CD14-positive monocyte (primary cell): ENCODE data around the gene KLHL8. TPM values are rescaled to one million over a fixed set of nuclear protein-coding genes. Genes with fewer than 3 reads are reported as not detected.

ENCODE experiments used
- DNase-seq, 3 donors: peaks; one replicate each; pipeline ENCODE4 v3.0.0-alpha.2; 2011 to 2022
- H2AFZ ChIP-seq: 2 replicates; pipeline ENCODE4 v1.6.0; 2012; ENCODE audit warnings: mild to moderate bottlenecking, low read depth, low read length, inconsistent platforms; ENCODE audit not compliant: insufficient read depth, poor library complexity, severe bottlenecking
- H3K27ac ChIP-seq, 2 donors: 1 replicate in 1 of 2; 2 replicates in 1 of 2; pipeline ENCODE4 v1.5.1; 2012 to 2013; ENCODE audit warnings: low read length in 2 of 2, control low read depth in 1 of 2, inconsistent platforms in 1 of 2, low read depth in 1 of 2, mild to moderate bottlenecking in 1 of 2
- H3K27me3 ChIP-seq, 2 donors: one replicate each; pipeline versions ENCODE4 v1.6.0 to v1.6.1; 2011 to 2013; ENCODE audit warnings: low read length in 2 of 2; ENCODE audit not compliant: control insufficient read depth in 2 of 2, insufficient read depth in 2 of 2
- H3K36me3 ChIP-seq, 2 donors: replicated peaks in 1 of 2; 1 replicate in 1 of 2; 2 replicates in 1 of 2; pipeline versions ENCODE4 v1.5.1 to v1.6.1; 2012 to 2013; ENCODE audit warnings: low read length in 2 of 2, control low read depth in 1 of 2, inconsistent platforms in 1 of 2, mild to moderate bottlenecking in 1 of 2; ENCODE audit not compliant: insufficient read depth in 2 of 2, control insufficient read depth in 1 of 2
- H3K4me1 ChIP-seq, 2 donors: 1 replicate in 1 of 2; 2 replicates in 1 of 2; pipeline versions ENCODE4 v1.5.1 to v1.6.1; 2012 to 2013; ENCODE audit warnings: low read length in 2 of 2, control low read depth in 1 of 2, inconsistent platforms in 1 of 2, mild to moderate bottlenecking in 1 of 2, moderate library complexity in 1 of 2; ENCODE audit not compliant: insufficient read depth in 2 of 2, control insufficient read depth in 1 of 2
- H3K4me2 ChIP-seq: replicated peaks from 2 replicates; pipeline ENCODE3; 2012; ENCODE audit warnings: low read length, moderate library complexity, mild to moderate bottlenecking; ENCODE audit not compliant: poor library complexity, severe bottlenecking; ENCODE audit errors: extremely low read depth
- H3K4me3 ChIP-seq, 3 experiments: fragments of 200-600 bp in 1 of 3; sonication (generic) in 1 of 3; replicated peaks in 1 of 3; 1 replicate in 2 of 3; 2 replicates in 1 of 3; pipeline ENCODE4 v1.5.1; 2011 to 2013; ENCODE audit warnings: low read length in 3 of 3, mild to moderate bottlenecking in 3 of 3, control low read depth in 2 of 3, low read depth in 2 of 3, inconsistent platforms in 1 of 3, moderate library complexity in 1 of 3
- H3K79me2 ChIP-seq: 2 replicates; pipeline ENCODE4 v1.6.0; 2012; ENCODE audit warnings: mild to moderate bottlenecking, control low read depth, inconsistent platforms, low read length, moderate library complexity; ENCODE audit not compliant: insufficient read depth
- H3K9ac ChIP-seq: 2 replicates; pipeline ENCODE4 v1.6.0; 2017; ENCODE audit warnings: low read length, mild to moderate bottlenecking; ENCODE audit not compliant: insufficient read depth, poor library complexity, severe bottlenecking
- H3K9me3 ChIP-seq, 2 donors: replicated peaks in 1 of 2; 1 replicate in 1 of 2; 2 replicates in 1 of 2; pipeline versions ENCODE4 v1.5.1 to v1.6.1; 2012 to 2013; ENCODE audit warnings: low read length in 2 of 2, control low read depth in 1 of 2; ENCODE audit not compliant: control insufficient read depth in 1 of 2, insufficient read depth in 1 of 2
- H4K20me1 ChIP-seq: 2 replicates; pipeline ENCODE4 v1.6.0; 2012; ENCODE audit warnings: mild to moderate bottlenecking, low read length, control low read depth, moderate library complexity; ENCODE audit not compliant: insufficient read depth
- H3K27ac Mint-ChIP-seq, 7 donors: one replicate each; pipeline ENCODE4 v1.8.0; 2020; ENCODE audit warnings: mild to moderate bottlenecking in 7 of 7, mixed read lengths in 7 of 7, moderate library complexity in 6 of 7, inconsistent platforms in 2 of 7
- H3K27me3 Mint-ChIP-seq, 3 donors: one replicate each; pipeline ENCODE4 v1.8.0; 2021 to 2022; ENCODE audit warnings: low read depth in 3 of 3, mild to moderate bottlenecking in 3 of 3, mixed read lengths in 3 of 3, moderate library complexity in 3 of 3, inconsistent platforms in 1 of 3
- H3K36me3 Mint-ChIP-seq, 2 donors: one replicate each; pipeline ENCODE4 v1.8.0; 2020; ENCODE audit warnings: mixed read lengths in 2 of 2, inconsistent platforms in 1 of 2, mild to moderate bottlenecking in 1 of 2
- H3K4me1 Mint-ChIP-seq: one replicate; pipeline ENCODE4 v1.8.0; 2020; ENCODE audit warnings: mild to moderate bottlenecking, mixed read lengths
- H3K4me3 Mint-ChIP-seq, 2 donors: one replicate each; pipeline ENCODE4 v1.8.0; 2020; ENCODE audit warnings: mild to moderate bottlenecking in 2 of 2, mixed read lengths in 2 of 2, moderate library complexity in 1 of 2
- H3K9me3 Mint-ChIP-seq, 7 donors: one replicate each; pipeline ENCODE4 v1.8.0; 2020 to 2022; ENCODE audit warnings: mixed read lengths in 7 of 7, mild to moderate bottlenecking in 6 of 7, moderate library complexity in 6 of 7, inconsistent platforms in 2 of 7
- WGBS: methylation state at CpG from one replicate; pipeline ENCODE4 v1.1.5; 2013; ENCODE audit warnings: missing lambda C conversion rate; ENCODE audit not compliant: insufficient coverage; 5-methylcytosine and 5-hydroxymethylcytosine counted together
- intact Hi-C, 2 donors: fragments of 100-400 bp; cut with micrococcal nuclease; formaldehyde crosslinking; loops; one replicate each; pipeline versions ENCODE4 v1.15.0 to v1.15.1; 2023
- polyA plus RNA-seq, 3 donors: library from polyadenylated mRNA; depleted of rRNA in 1 of 3; unstranded in 2 of 3; stranded (reverse) in 1 of 3; fragments of 300-500 nt in 2 of 3; fragments of >200 nt in 1 of 3; fragmentation: Illumina TruSeq in 2 of 3; gene quantifications; 1 replicate in 2 of 3; 2 replicates in 1 of 3; pipeline ENCODE4 v1.2.3, GENCODE V29; 2012 to 2021
- TF ChIP-seq, protein P1 (sequence below): fragments of 200-600 bp; IDR thresholded peaks from one replicate; pipeline ENCODE4 v1.8.0; 2022; ENCODE audit warnings: antibody characterized with exemption, mild to moderate bottlenecking

The KLHL8 gene
- polyA plus RNA-seq, 3 donors = 7.5 to 28.6 (median 23.7) TPM

- H3K27ac Mint-ChIP-seq = no peak overlapping the region
- Histone ChIP-seq H3K36me3 (peaks cover 92 to 100% of the 10 kb centered on the region in 2 donors), H3K27me3 (no peaks in the 10 kb centered on the region), H3K4me1 (no peaks in the 10 kb centered on the region), H3K9ac (no peak overlapping the region), H3K27ac (no peak overlapping the region), H4K20me1 (no peaks in the 10 kb centered on the region), H2AFZ (no peak overlapping the region), H3K79me2 (no peaks in the 10 kb centered on the region), H3K4me3 (no peak overlapping the region), H3K4me2 (no peak overlapping the region), H3K9me3 (no peaks in the 10 kb centered on the region)
- H3K4me1 Mint-ChIP-seq = no peaks in the 10 kb centered on the region
- DNase-seq = no peak
- 100% methylated on average over 3 of the region's 6 CpGs for WGBS
- H3K36me3 Mint-ChIP-seq = peaks cover 84 to 96% of the 10 kb centered on the region in 2 donors
- intact Hi-C loops = no loop called here
- no peak overlapping the region for H3K4me3 Mint-ChIP-seq
- TF ChIP-seq, protein P1, sequence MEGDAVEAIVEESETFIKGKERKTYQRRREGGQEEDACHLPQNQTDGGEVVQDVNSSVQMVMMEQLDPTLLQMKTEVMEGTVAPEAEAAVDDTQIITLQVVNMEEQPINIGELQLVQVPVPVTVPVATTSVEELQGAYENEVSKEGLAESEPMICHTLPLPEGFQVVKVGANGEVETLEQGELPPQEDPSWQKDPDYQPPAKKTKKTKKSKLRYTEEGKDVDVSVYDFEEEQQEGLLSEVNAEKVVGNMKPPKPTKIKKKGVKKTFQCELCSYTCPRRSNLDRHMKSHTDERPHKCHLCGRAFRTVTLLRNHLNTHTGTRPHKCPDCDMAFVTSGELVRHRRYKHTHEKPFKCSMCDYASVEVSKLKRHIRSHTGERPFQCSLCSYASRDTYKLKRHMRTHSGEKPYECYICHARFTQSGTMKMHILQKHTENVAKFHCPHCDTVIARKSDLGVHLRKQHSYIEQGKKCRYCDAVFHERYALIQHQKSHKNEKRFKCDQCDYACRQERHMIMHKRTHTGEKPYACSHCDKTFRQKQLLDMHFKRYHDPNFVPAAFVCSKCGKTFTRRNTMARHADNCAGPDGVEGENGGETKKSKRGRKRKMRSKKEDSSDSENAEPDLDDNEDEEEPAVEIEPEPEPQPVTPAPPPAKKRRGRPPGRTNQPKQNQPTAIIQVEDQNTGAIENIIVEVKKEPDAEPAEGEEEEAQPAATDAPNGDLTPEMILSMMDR = no peak
- no peaks in the 10 kb centered on the region for H3K27me3 Mint-ChIP-seq
- no peaks in the 10 kb centered on the region for H3K9me3 Mint-ChIP-seq
Measured at GRCh38 chr4:87129681-87130080, 90.7 kb downstream of the KLHL8 start.

DNA sequence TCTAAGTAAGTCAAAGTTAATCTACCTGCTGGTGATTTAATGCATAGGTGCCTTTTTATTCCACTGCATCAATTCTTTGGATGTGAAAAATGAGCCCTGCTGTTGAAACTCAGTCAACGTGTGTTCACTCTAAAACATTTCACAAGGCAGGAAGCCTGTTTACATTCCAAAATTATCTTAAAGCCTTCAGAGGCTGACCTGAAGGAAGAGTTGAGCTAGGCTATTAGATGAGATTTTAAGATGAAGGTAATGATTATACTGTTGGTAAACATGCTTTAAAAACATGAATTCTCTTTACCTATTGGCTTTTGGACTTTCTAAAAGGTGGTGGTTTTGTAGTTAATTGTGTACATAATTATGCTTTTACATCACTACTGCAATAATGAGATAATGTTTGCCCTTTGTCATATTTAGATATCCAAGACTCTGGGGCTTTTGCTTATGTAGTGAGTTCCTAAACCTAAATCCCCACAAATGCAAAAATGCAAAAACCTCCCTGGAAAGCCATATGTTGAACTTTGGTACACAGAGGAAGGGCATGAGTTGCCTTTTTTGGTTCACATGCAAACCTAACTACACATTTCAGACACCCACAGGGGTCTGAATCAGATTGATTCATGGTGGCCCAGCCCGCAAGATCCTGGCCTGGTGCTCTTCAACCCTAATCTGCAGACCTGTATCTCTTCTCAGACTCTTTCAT lies 92.3 kb downstream of the KLHL8 start:
- intact Hi-C loops = no loop called here
- H3K9ac ChIP-seq = no peak overlapping the region
- peaks cover 3% of the 10 kb centered on the region for H3K4me1 Mint-ChIP-seq
- WGBS = 100% methylated on average over 1 of the region's 2 CpGs
- no peaks in the 10 kb centered on the region for H3K27me3 Mint-ChIP-seq
- no peaks in the 10 kb centered on the region for H3K9me3 Mint-ChIP-seq
- peaks cover 10% of the 10 kb centered on the region for H4K20me1 ChIP-seq
- H3K36me3 ChIP-seq = peaks cover 79 to 99% of the 10 kb centered on the region in 2 donors
- no peak overlapping the region for H3K4me3 ChIP-seq
- no peak overlapping the region for H3K4me2 ChIP-seq
- peaks cover 8% of the 10 kb centered on the region for H3K79me2 ChIP-seq
- no peak overlapping the region for H2AFZ ChIP-seq
- H3K4me1 ChIP-seq = no peaks in the 10 kb centered on the region
- H3K27ac ChIP-seq = no peak overlapping the region
- no peaks in the 10 kb centered on the region for H3K9me3 ChIP-seq
- TF ChIP-seq, protein P1 = no peak
- no peak overlapping the region for H3K4me3 Mint-ChIP-seq
- DNase-seq = no peak
- H3K36me3 Mint-ChIP-seq = peaks cover 76 to 88% of the 10 kb centered on the region in 2 donors
- no peaks in the 10 kb centered on the region for H3K27me3 ChIP-seq
- H3K27ac Mint-ChIP-seq = no peak overlapping the region
